Measurements from ENCODE around the gene DOCK10.
"Not testable (repeated sequence)": the region's sequence is repeated elsewhere in the genome, so short reads cannot be mapped to it uniquely, and the experiment has no call there.

The DOCK10 gene

DNA sequence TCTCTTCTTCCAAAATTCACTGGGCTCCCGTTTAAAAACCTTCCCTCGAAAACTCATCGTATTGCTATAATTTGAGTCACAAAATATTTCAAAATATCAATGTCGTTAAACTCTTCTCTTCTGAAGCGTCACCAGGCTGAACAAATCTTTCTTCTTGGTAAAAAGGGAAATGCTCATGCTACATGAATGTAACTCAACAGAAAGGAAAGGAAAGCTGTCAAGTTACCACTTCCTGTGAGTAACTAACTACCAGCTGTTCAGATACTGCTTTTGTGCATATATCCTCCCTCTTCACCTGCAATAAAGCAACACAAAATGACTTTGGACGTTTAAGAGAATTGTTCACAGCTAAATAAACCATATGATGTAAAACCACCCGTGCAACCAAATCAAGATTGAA lies 95.4 kb downstream of the DOCK10 start:
- no peak for DNase-seq (ENCODE audit: low spot score)

DNA sequence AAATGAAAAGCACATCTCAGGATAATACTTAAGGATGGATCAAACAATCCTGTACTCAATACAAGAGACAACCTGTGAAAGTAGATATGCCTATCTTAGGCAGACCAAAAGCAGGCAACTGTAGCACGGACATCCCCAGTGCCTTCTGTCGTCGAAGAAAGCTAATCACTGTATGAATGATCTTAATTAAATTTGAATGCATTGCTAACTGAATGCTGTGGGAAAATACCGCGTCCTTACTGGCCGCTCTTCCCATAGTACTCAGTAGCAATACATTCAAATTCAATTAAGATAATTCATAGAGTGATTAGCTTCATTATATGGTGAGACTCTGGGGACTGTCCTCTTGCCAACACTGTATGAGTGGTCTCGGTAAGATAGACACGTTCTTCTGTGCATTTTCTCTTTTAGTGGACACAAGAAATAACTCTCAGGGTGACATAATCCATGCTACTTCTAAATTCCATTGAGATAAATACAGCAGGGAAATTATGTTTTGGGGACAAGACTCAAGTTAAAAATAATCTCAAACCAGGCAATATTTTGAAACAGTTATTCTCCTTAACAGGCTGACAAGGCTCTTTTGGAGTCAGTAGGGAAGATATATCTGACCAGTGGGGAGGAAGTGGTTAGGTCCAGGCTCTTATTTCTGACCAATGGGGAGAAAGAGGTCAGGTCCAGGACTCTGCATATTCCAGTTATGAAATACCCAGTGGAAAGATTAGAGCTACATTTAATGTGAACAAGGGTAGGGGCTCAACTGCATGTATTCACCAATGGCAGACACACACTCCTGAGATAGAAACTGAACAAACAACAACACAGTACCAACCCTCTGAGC lies 97.3 kb downstream of the DOCK10 start:
- no peak for DNase-seq (ENCODE audit: low spot score)

DNA sequence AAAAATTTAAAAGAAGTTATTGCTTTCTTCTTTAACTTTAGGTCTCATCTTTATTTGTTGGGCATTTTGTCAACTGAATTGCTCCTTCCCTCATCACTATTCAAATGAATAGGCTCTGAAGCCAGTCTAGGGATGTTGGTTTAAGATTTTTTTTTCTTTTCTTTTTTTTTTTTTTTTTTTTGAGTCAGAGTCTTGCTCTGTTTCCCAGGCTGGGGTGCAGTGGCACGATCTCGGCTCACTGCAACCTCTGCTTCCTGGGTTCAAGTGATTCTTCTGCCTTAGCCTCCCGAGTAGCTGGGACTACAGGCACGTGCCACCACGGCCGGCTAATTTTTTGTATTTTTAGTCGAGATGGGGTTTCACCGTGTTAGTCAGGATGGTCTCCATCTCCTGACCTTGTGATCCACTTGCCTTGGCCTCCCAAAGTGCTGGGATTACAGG lies 98.6 kb downstream of the DOCK10 start:
- not testable (repeated sequence) for DNase-seq (ENCODE audit: low spot score)

DNA sequence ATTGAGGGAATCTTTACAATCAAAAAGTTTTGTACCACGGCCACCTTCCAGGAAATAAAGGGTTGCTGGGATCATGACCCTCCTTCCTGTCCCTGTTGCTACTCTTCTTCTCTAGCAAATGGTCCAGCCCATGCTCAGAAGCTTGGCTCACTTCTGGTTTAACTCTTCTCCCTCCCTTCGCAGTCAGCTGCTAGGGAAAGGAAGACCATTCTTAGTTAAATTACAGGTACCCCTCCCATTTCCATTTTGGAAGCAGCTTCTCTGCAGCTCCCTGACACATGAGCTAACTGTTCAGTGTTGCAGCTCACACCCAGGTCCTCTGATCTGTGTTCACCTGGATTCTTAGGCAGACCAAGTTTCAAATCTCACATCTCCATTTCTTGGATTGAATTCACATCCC lies 100.3 kb downstream of the DOCK10 start:
- DNase-seq (ENCODE audit: low spot score), result no peak

DNA sequence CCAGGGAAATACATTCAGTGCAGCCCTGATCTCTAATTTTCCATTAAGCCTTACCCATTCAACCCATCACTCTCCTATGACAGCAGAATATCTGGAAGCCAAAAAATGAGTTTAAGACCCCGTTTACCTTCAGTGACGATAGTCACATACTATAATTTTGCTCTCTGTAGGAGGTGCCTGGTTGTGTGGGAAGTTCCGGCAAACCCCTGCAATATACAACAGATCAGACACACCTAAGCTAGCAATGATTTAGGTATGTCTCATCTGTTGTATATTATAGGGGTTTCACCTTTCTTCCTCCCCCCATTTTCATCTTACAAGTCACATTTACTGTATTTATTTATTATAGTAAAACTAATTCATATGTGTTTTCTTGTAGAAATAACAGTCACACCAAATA lies 101.7 kb downstream of the DOCK10 start:
- no peak for DNase-seq (ENCODE audit: low spot score)

DNA sequence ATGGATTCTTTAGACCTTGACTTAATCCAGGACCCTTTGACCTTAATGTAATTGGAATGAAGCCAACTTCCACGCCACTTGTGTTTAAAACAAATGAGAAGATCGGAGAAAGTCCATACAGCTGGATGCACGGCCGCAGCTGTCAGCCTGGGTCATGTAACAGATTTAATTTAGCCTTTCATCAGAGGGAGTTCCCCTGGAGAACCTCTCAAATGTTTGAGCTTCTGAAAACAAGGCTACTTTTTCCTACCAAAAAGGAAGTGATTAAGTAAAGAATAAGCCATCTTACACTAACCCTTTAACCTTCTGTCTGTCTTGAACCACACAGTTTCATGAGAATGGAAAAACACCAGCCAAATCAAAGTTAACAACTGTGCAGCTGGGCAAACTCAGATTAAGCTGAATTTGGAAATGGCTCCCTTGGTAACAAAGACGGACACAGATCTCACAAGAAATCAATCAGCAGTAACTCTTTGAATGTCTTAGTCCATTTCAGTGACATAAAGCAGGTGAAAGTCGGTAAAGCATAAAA lies 103.6 kb downstream of the DOCK10 start:
- no peak for DNase-seq (ENCODE audit: low spot score)

DNA sequence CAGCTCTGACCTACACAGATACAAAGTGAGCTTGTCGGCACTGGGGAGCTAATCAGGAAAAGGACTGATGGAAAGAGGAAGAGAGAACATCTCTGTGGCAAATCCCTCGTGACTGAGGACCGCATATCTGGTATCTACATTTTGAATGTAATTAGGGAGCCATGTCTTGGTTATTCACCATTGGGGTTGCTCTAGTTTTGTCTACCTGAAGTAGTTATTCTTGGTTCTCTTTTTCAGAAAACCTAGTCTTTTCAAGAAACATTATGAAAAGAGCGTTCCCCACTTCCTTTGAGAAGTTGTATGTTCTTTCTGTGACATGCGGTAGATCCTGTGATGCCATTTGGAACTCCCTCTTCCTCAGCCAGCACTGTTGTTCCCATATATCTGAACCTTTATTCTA lies 104.4 kb downstream of the DOCK10 start:
- DNase-seq (ENCODE audit: low spot score), result no peak

DNA sequence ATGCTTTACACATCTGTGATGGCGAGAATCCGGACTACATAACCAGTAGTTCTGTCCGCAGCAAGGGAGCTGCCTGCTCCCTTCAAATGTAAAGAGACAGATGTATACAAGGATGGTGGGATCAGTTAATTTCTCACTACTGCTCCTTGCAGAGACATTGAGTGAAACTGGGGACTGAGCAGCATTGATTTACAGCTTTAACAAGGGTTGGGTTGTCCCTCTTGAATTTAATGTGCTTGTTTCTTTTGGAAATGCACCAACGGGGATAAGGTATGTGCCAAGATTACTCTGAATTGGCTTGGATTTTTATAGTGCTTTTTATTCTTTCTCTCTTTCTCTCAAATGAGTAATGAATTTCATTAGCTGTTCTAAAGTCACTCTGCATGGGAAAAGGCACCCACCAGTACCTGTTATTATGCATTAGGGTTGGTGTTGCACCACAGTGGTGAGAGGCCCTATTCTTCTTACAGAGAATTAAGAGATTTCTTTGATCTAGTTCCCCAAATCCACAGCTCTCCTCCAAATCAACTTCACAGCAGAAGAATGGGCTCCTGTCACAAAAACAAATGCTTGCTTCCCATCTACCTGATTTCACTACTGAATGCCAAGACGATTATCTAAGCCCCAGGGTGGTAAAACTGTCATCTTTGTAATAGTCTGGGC lies 107.6 kb downstream of the DOCK10 start:
- DNase-seq (ENCODE audit: low spot score), result no peak

DNA sequence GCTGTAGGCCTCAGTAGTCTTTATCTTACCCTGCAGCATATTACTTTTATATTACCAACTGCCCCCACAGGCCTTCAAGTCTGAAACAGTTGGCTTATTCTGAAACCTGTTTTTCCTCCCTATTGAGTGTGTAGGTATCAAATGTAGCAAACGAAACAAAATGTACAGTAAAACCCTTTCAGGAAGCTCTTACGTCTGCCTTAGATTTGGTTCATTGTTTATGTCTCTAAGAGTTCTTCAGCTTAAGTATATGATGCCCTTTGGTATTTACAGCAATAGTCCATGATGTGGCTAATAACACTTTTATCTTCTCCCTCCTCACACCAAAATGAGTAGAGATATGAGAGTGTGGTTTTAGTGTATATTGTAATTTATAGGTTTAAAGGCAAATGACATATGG lies 108.8 kb downstream of the DOCK10 start:
- DNase-seq (ENCODE audit: low spot score), result no peak

DNA sequence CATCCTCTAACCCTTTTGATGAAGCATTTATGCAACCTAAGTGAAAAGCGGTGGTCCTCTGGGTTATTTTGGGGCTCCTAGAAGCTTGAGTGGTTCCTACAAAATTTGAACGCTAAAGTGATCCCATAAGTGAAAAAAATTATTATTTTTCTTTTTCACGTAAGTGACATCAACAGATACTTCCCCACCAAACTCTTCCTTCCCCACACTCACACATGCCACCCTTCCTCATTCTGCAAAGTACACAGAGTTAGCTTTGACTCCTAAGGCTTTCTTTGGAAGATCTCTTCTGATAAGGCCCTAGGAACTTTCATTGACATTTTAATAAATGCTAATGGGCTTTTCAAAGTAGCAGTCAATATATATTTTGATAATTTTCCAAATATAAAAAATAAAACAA lies 109.7 kb downstream of the DOCK10 start:
- DNase-seq (ENCODE audit: low spot score), result no peak

DNA sequence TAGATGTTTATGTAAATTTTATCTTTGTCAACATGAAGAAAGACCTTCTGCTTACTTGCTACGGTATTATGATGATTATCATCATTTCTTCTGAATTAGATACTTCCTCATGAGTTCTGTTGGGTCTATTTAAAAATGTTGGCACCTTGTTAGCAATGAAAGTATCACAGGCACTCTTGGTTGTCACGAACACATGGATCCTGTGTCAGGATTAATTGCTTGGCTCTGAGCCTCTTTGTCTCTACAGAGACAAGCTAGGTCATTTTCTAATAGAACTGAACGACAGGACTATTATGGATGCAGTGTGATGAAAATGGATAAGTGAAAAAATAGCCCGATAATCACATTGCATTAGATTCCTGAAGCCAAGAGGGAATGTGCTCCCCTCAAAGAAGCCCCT lies 110.3 kb downstream of the DOCK10 start:
- DNase-seq (ENCODE audit: low spot score), result no peak

DNA sequence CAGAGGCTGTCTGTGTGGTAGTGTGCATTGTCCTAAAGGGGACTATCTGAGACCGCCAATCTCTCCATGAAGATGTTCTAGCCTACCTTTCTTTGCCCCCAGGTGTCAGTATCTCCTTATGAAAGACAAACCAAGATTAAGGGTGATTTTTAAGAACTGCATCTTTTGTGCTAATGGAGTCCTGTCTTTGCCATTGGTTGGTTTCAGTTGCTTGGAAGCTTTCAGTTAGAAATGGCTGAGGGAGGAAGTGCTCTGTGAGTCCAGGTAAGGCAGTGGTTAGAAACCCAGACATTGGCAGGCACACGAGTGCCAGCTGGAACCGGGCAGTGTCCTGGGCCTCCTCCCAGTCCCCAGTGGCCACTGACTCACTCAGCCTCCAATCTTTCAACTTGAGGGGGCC lies 111.3 kb downstream of the DOCK10 start:
- no peak for DNase-seq (ENCODE audit: low spot score)

DNA sequence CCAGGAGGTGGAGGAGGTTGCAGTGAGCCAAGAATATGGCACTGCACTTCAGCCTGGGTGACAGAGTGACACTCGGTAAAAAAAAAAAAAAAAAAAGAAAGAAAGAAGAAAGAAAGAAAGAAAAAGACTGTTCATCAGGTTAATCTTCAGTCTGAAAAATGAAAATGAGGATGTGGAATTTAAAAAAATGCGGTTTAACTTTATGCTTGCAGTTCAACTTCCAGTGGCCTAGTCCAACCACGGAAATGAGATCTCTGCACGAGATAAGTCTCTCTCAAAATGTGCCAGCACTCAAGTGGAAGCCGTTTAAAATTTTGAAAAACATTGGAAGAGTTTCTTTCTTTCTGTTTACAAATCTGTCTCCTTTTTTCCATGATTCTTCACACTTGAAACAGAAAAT lies 112.1 kb downstream of the DOCK10 start:
- DNase-seq (ENCODE audit: low spot score), result no peak

DNA sequence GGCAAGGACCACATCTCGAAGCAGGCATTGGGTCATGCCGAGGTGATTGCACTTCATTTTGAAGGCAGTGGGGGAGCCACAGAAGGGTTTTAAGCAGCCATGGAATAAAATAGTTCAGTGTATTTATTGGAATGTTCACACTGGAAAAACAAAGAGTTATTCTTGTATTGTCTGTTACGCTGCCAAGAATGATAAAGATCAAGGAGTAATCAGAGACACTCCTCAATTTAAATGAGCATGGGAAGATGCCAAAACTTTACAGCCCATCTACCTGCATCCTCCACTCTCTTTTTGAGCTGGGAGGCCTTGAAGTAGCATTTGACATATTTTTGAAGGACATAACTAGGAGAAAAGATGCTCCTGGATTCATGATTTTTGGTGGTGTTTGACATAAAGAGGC lies 112.8 kb downstream of the DOCK10 start:
- DNase-seq (ENCODE audit: low spot score), result no peak

DNA sequence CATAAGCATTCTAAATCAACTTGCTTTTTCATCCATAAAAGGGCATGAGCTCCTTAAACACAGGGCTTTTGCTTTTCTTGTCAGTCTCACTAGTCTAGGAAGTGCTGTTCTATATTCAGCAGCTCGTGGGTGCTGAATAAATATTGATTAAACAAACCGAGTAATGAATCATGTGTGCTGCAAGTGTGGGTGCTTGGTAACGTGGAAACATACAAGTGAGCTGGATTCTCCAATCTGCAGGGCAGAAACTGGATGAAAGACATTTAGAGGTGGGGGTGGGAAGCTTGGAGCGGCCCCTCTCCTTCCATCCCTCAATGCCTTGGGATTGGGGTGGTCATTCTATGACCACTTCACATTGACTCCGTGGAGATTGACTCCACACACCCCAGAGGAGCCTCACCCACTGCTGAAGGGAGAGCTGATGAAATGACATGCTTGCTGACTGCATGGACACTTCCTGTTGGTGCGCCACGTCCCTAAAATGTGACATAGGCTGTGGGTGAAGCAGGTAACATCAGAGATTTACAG lies 114.6 kb downstream of the DOCK10 start:
- no peak for DNase-seq (ENCODE audit: low spot score)

DNA sequence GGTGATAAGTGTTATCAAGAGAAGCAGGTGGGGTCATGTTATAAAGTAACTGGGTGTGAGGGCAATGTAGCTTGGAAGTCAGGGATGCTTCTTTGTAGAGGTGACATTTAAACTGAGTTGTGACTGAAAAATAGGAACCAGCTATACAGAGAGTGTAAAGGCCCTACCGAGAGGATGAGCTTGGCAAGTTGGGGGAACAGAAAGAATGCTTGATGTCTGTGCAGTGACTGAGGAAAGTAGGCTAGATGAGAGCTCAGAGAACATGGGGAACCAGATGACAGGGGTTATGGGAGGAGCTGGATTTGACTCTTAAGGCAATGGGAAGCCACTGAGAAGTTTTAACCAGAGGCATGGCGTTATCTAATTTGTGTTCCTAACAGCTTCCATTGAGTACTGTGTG lies 115.3 kb downstream of the DOCK10 start:
- no peak for DNase-seq (ENCODE audit: low spot score)

DNA sequence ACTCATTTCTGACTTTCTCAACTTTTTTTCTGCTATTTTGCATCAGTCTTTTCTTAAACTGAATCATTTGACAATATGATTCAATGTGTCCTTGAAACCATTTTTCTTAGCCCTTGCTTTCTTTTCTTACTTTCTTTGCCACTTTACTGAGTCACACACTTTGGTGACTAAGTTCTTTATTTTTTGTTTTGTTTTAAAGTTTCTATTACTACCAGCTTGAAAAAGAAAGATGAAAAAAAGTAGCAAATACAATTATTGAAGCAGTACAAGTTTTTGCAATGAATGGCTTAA lies 116.5 kb downstream of the DOCK10 start:
- DNase-seq (ENCODE audit: low spot score), result no peak

DNA sequence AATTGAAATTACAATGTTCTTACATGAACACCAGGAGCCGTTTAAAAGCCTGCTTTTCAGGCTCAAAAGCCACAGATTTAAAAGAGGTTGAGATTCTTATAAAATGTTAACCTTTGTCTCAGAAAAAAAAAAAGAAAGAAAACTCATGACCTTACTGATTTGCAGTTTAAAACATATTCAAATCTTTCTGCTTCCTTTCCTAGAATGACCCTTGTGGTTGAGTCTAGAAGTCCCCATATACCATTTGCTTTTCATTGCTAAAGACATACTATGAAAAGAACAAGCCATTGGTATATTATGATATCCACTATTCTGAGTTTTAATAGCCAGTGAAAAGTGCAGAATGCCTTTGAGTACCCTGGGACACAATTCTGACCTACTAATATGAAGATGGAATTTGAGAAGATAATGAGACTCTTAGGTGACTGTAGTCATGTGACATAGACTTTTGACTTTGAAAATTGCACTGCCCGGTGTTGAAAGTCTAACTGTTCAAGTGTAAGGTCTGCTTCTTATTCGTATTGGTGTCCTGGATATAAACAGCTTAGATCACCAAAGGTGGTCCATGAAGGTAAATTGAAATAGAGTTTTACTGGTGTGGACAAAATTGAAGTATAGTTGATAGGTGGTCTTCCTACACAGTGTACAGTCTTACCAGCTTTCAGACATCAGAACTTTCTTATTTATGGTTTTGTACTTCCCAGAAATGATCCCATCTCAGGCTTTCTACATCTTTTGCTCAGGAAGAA lies 117.0 kb downstream of the DOCK10 start:
- DNase-seq (ENCODE audit: low spot score), result no peak

DNA sequence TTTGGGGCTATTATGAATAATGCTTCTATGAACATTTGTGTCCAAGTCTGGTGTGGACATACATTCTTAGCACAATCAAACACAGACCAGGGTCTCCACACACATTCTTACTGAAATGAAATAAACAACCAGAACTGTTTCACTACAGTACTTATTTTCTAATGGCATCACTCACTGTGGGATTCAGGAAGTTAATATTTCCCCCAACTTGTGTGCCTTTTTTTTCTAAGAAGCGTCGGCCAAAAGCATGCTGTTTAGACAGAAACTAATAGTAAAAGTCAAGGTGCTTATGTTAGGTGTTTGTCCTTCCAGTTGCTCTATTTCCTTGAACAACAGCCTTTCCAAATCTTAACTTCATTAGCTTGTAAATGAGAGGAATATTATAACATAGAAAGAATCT lies 117.6 kb downstream of the DOCK10 start:
- DNase-seq (ENCODE audit: low spot score), result no peak

DNA sequence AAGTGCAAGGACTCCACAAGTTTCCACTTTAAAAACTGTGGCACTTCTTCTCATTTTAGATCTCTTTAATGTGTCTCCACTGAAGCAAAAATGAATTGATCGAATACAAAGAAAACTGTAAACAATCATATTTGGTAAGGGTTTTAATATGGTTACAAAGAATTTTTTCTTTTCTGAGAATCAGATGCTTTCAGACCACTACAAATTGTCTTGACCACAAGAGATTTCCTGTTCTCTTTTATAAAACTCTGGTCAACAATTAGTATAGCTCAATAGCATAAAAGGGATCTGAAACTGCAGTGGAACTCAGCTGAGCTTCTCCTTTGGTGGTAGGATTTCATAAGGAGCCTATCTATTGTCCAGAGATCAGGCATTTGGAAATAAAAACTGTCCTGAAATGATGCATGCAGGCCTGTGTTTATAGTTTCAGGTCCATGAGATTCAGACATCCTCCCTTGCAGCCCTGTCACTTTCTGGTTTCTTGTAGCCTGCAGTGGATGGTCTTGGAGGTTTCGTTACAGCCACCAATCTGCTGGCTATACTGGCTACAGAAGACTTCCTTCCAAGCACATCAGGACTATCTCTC lies 120.0 kb downstream of the DOCK10 start:
- peak; percentile 42 for DNase-seq (ENCODE audit: low spot score)

DNA sequence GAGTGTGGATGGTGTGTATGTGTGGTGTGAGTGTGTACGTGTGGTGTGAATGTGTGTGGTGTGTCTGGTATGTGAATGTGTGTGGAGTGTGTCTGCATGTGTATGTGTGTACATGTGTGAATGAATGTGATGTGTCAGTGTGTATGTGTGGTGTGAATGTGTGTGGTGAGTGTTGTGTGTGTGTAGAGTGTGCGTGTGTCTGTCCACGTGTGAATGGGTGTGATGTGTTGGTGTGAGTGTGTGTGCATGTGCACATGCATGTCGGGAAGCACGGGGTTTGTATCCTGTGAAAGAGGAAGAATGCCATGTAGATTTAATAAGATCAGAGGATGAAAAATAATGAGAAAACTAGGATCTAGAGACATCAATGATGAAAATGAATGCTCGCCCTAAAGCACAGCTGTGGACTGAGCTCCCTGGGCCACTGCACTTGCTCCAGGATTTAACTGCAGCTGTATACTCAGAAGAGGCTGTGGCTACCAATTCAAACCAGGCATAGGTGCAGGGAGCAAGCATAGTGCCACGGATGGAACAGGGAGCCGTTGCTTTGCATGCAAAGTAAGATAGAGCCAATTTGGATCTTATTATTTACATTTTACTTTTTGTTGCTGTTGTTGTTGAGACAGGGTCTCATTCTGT lies 122.7 kb downstream of the DOCK10 start:
- DNase-seq (ENCODE audit: low spot score), result no peak

Data from putamen (tissue), 1 donor.